NCI-H82 treated with DMSO at 0.1 percent for 48 hours (cell line): ENCODE measurements around the gene LRCH3.
"Not testable (repeated sequence)": the region's sequence is repeated elsewhere in the genome, so short reads cannot be mapped to it uniquely, and the experiment has no call there.

Experiments
- DNase-seq: peaks from one replicate; lab custom pipeline; 2025; ENCODE audit not compliant: unreplicated experiment; lab: John Stamatoyannopoulos, UW

Gene LRCH3

GRCh38 chr3:197882586-197882985 lies 91.5 kb downstream of the LRCH3 start:
- DNase-seq: no peak

GRCh38 chr3:197883541-197883940 lies 92.5 kb downstream of the LRCH3 start:
- DNase-seq: no peak

GRCh38 chr3:197884330-197884729 lies 93.3 kb downstream of the LRCH3 start:
- DNase-seq: not testable (repeated sequence)

GRCh38 chr3:197886052-197886451 lies 95.0 kb downstream of the LRCH3 start:
- not testable (repeated sequence) for DNase-seq

- not testable (repeated sequence) for DNase-seq
These were observed 96.5 kb downstream of the LRCH3 start for GRCh38 chr3:197887430-197888053.

- no peak for DNase-seq
These were observed 97.5 kb downstream of the LRCH3 start for GRCh38 chr3:197888511-197888910.

GRCh38 chr3:197889204-197889930 lies 98.3 kb downstream of the LRCH3 start:
- DNase-seq: no peak

- no peak for DNase-seq
These were observed 99.6 kb downstream of the LRCH3 start for GRCh38 chr3:197890693-197891092.

GRCh38 chr3:197892162-197892561 lies 101.1 kb downstream of the LRCH3 start:
- DNase-seq: no peak

- no peak for DNase-seq
These were observed 105.4 kb downstream of the LRCH3 start for GRCh38 chr3:197896421-197896820.

- no peak for DNase-seq
These were observed 108.9 kb downstream of the LRCH3 start for GRCh38 chr3:197899833-197900478.

GRCh38 chr3:197901626-197902025 lies 110.6 kb downstream of the LRCH3 start:
- DNase-seq: no peak

GRCh38 chr3:197906023-197906849 lies 115.2 kb downstream of the LRCH3 start:
- peak; percentile 63 for DNase-seq

- DNase-seq: no peak
These were observed 115.8 kb downstream of the LRCH3 start for GRCh38 chr3:197906850-197907187.

- DNase-seq: no peak
These were observed 116.1 kb downstream of the LRCH3 start for GRCh38 chr3:197907196-197907595.

- not testable (repeated sequence) for DNase-seq
These were observed 117.5 kb downstream of the LRCH3 start for GRCh38 chr3:197908550-197908949.

- DNase-seq: no peak
These were observed 118.1 kb downstream of the LRCH3 start for GRCh38 chr3:197908957-197909701.

- DNase-seq: no peak
These were observed 121.9 kb downstream of the LRCH3 start for GRCh38 chr3:197912741-197913476.

- DNase-seq: no peak
These were observed 122.8 kb downstream of the LRCH3 start for GRCh38 chr3:197913641-197914380.
